Stimulated activated CD4-positive, alpha-beta T cell treated with anti-CD3 and anti-CD28 coated beads, Interleukin-1b, Interleukin-23, amount 100 ng/mL, for 24 hours (primary cell): ENCODE results near the gene OGFOD3.
"Not testable (repeated sequence)": the region's sequence is repeated elsewhere in the genome, so short reads cannot be mapped to it uniquely, and the experiment has no call there.

Source experiments
- DNase-seq, 4 experiments: peaks; one replicate each; pipeline ENCODE4 v3.0.0-alpha.2; 2020; ENCODE audit warnings: low read depth in 4 of 4, low spot score in 1 of 4

The OGFOD3 gene

DNA sequence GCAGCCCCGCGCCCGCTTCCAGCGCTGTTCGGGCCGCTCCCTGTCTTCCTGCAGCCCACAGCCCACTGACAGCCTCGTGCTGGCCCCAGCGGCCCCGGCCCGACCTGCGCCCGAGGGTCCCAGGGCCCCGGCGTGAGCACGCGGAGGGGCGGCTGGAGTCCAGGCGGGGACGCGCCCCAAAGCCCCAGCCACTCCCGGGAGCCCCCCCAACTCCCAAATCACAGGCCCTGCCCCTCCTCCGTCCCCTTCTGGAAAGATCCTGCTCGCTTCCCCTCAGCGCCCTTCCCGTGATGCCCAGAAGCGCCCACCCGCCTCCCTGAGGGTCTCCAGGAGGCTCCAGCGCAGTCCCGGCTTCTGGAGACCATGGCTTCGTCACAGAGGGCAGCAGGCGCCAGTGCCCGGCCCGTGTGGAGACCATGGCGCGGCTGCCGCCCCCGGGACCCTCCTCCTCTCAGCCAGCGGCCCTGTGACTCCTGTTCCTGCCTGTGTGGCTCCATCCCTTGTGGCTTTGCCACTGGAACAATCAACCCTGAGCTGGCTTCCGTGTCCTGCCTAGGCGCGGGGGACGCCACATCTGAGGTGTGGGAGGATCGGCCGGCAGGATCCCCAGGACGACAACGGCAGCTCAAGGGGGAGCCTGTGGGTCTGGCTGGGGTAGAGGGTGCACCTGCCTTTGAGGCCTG, 42.9 kb downstream of the OGFOD3 start:
- DNase-seq, result no peak

- DNase-seq, result no peak
Observed at GRCh38 chr17:82374626-82375331, 43.6 kb downstream of the OGFOD3 start.

GRCh38 chr17:82373731-82374625, 44.4 kb downstream of the OGFOD3 start:
- no peak for DNase-seq

GRCh38 chr17:82373072-82373452, 45.3 kb downstream of the OGFOD3 start:
- not testable (repeated sequence) for DNase-seq

- DNase-seq, result no peak
Observed at GRCh38 chr17:82372249-82373071, 45.9 kb downstream of the OGFOD3 start.

GRCh38 chr17:82371333-82372248, 46.8 kb downstream of the OGFOD3 start, which contains the start of gene UTS2R:
Gene UTS2R, plus strand, starts transcription at chr17:82371765. Its CDS starts 2,560 bp downstream, at chr17:82374325.
- no peak for DNase-seq

DNA sequence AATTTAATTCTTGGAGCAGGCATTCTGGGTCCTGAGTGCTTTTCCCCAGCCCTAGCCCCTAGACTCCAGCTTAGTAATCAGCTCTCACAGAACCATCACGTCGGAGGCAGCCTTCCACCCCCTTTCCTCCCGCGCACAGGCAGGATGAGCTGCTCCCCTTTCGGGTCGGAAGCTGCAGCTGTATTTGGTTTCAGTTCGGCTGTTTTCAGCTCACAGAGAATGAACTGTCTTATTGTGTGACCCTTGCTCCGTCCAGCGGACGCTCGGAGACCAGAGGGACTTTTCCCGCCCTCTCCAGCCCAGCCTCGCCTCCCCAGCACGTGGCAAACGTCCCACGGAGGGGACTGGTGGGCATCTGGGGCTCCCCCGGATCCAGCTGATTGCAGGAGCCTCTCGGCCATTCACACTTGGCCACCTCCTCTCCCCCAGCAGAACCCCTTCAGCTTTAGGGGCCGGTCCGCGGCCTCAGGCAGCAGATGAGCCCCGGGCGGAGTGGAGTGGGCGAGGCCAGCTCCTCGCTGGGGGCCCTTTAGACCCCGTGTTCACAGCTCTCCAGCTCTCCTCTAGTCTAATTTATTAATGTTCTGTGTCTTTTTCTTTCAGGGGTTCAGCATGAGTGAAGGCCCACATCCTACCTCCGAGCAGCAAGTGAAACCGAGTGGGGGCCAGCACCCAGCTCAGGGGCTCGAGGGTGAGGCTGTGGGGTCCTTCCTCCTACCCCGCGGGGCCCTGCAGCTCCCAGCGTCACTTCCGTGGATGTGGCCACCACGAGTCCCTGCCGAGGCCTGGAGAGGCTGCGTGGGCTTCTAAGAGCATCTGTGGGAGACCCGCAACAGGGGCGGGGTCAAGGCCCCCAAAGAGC, 47.7 kb downstream of the OGFOD3 start:
- DNase-seq, result no peak

DNA sequence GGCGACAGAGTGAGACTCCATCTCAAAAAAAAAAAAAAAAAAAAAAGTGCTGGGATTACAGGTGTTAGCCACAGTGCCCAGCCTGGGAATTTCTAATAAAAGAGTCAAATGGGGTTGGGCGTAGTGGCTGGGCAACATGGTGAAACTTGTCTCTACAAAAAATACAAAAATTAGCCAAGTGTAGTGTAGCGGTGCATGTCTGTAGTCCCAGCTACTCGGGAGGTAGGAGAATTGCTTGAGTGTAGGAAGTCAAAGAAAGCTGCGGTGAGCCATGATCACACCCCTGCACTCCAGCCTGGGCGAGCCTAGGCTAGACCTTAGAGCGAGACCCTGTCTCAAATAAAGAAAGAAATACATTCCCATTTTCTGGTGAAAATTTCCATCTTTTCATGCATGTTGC, 49.2 kb downstream of the OGFOD3 start:
- no peak for DNase-seq

DNA sequence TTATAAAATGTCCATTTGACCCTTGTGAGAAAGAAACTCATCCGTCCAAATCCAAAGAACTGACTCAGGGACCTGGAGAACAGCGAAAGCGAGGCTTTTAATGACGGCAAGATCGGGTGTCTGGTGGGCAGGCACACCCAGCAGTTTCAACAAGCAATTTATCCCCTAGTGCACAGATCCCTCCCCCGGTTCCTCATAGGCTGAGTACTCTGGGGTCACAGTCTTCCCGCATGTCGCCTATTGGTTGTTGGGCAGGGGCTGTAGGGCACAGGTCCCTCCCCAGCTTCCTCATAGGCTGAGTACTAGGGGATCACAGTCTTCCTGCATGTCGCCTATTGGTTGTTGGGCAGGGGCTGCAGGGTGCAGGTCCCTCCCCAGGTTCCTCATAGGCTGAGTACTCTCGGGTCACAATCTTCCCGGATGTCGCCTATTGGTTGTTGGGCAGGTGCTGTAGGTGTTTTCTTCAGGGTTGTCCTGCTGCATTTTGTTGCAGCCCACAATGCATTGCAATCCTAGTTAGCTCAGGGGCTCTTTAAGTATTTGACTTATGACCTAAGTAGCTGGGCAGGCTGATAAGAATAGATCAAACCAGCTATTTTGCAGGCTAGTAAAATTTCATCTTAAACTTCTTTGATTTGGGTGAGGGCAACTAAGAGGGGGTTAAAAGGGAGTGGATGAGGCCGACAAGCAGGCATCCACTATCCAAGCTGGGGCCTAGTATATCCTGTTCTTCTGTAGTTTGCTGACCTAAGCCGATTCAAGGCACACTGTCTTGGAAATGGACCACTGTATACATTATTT, 50.5 kb downstream of the OGFOD3 start:
- DNase-seq, result no peak

DNA sequence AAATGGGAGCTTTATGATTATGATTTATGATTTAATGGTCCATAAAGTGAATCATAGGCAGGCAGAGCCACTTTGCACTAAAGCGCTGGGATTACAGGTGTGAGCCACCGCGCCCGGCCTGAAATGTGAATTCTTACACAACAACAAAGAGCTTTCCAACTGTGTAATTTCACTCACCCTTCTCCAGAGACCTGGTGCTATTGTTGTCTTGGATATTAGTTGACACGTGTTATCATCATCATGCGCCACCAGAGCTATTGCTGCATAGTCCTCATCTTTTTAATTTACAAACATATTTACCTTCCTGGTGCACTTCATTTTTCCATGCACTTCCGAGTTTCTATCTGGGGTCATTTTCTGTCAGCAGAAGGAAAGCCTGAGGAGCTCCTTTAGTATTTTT, 51.6 kb downstream of the OGFOD3 start:
- DNase-seq, result no peak

DNA sequence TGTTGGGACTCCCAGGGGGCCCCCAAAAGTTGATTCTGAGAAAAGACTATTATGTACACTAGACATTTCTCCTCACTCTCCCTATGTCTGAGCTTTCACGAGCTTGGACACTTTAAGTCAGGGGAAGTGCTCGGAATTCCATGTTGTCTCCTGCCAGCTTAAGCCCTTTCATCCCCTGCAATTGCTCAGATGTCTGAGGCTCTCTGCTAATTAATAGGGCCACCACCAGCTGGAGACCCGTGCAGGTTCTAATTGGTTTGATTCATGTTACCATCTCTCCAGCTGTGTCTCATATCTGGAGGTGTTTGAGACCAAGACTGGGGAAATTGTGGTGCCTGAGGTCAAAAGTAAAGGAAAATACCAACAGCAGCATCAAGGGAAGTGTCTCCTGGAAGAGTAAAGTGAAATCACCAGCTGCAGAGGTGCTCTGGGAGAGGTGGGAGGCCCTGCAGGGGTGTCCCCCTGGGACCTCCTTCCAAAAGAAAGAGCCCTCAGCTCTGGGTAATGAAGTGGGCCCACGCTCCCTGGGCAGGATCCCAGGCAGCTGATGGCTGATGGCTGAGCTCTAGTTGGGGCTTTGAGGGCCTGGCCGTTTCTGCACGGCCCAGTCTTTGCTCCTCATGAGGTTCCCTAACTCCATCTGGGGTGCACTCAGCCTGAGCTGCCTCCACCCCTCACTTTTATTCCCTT, 52.6 kb downstream of the OGFOD3 start:
- DNase-seq, result no peak

- DNase-seq, result no peak
Observed at GRCh38 chr17:82361885-82362633, 56.3 kb downstream of the OGFOD3 start.

GRCh38 chr17:82359451-82360074, 58.8 kb downstream of the OGFOD3 start:
- not testable (repeated sequence) for DNase-seq

DNA sequence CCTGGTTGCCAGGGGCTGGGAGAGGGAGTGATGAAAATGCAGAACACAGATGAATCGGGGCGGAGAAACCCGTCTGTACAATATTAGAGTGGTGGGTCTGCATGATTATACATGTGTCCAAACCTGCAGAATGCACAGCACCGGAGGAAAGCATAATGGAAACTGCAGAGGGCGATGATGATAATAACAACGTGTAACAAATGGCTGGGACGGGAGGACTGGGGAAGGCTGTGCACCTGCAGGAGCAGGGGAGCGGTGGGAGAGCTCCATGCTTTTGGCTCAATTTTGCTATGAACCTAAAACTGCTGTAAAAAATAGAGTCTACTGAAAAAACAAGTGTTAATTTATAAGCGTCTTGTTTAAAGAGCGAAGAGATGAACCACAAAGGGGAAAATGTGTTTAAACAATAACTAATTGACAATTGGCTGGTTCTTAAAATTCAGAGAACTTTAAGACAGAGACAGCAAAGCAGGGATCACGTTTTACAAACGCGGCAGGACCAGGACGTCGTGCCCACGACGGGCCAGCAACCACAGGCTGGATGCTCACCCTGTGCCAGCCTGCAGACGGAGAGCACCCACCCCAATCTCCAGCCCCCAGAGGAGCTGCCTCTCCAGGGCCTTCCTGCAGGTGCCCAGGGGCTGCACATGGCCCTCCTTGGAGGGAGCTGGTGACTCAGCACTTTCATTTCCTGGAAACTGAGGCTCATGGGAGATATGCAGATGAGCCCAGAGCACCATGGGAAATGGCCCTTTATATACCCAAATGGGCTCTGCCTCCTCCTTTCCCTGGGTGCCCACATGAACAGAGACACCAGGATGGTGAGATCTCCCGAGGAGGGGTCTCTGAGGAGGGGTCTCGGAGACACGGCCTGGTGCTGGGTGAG, 59.7 kb downstream of the OGFOD3 start, which contains the start of gene TEX19:
TSS of gene TEX19 (plus strand) at position 783 of the 886 bp plus-strand sequence. CDS start 2,904 bp downstream, outside the sequence.
- DNase-seq, result no peak

- DNase-seq, result no peak
Observed at GRCh38 chr17:82357394-82357793, 61.0 kb downstream of the OGFOD3 start.
